ENCODE data around the gene TSPEAR.
"Not testable (repeated sequence)": the region's sequence is repeated elsewhere in the genome, so short reads cannot be mapped to it uniquely, and the experiment has no call there.

DNA sequence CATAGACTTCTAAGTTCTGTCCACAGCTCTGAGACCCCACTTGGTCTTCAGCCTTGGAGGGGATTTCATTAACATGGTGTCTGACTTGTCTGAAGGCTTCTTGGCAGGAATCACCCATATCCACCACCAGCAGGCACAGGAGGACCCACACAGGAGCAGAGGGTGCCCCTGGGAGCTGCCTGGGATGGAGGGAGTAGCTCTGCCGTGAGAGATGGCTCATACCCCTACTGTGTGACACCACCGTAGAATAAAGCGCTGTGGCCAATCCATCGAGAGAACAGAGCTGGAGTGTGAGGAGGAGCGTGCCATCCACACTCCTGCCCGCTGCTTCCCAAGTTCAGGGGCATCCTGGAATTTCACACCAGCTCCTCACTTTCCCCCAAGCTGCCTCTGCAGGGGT is 26.3 kb downstream of the TSPEAR start:
- not testable (repeated sequence) for TF ChIP-seq CTCF, POLR2A (IDR thresholded peaks at IDR 0.05)

Measured in right lobe of liver (tissue), 4 donors.